Thyroid gland (tissue), 4 donors: ENCODE results near the gene CFL2. TPM values are rescaled to one million over a fixed set of nuclear protein-coding genes. Genes with fewer than 3 reads are reported as not detected.
A peak's percentile ranks its signal among the peaks of the same experiment; 100 is the strongest.
"Not testable (repeated sequence)": the region's sequence is repeated elsewhere in the genome, so short reads cannot be mapped to it uniquely, and the experiment has no call there.

Experiments
- DNase-seq, 2 donors: peaks; one replicate each; pipeline ENCODE4 v3.0.0-alpha.2; 2019
- H3K27ac ChIP-seq, 3 donors: fragments of 200-600 bp; sonication (generic); 1 replicate in 2 of 3; 2 replicates in 1 of 3; pipeline ENCODE4 v1.5.1; 2016 to 2019; ENCODE audit warnings: mild to moderate bottlenecking in 1 of 3, moderate library complexity in 1 of 3
- H3K27me3 ChIP-seq: fragments of 200-600 bp; sonication (generic); one replicate; pipeline ENCODE4 v1.5.1; 2019
- H3K36me3 ChIP-seq, 2 donors: fragments of 200-600 bp; sonication (generic); one replicate each; pipeline ENCODE4 v1.5.1; 2016 to 2019
- H3K4me1 ChIP-seq, 2 donors: fragments of 200-600 bp; sonication (generic); one replicate each; pipeline ENCODE4 v1.5.1; 2017 to 2019
- H3K4me3 ChIP-seq, 3 donors: fragments of 200-600 bp; sonication (generic); replicated peaks in 1 of 3; 1 replicate in 2 of 3; 2 replicates in 1 of 3; pipeline ENCODE4 v1.5.1; 2016; ENCODE audit warnings: mild to moderate bottlenecking in 1 of 3
- H3K9me3 ChIP-seq: fragments of 200-600 bp; sonication (generic); one replicate; pipeline ENCODE4 v1.5.1; 2017
- POLR2A ChIP-seq, 2 donors: fragments of 450-650 bp; IDR thresholded peaks; one replicate each; pipeline ENCODE4 v1.6.1; 2017; ENCODE audit warnings: antibody characterized with exemption in 2 of 2, mild to moderate bottlenecking in 2 of 2, moderate library complexity in 1 of 2
- WGBS, 2 donors: methylation state at CpG; one replicate each; pipeline ENCODE4 v1.1.5; 2017; 5-methylcytosine and 5-hydroxymethylcytosine counted together
- intact Hi-C: fragments of 100-400 bp; cut with DNase I; formaldehyde crosslinking; loops from one replicate; pipeline ENCODE4 v1.15.1; 2023
- total RNA-seq, 4 donors: library from RNA; depleted of rRNA; stranded (reverse); fragments of >200 nt; gene quantifications; one replicate each; pipeline ENCODE4 v1.2.3, GENCODE V29; 2016
- TF ChIP-seq, protein P1 (sequence below), 6 experiments: fragments of 200-600 bp in 3 of 6; fragments of 450-650 bp in 3 of 6; sonication (generic) in 3 of 6; IDR thresholded peaks; one replicate each; pipeline ENCODE4 v1.5.1; 2016 to 2019; ENCODE audit warnings: antibody characterized with exemption in 6 of 6, mild to moderate bottlenecking in 2 of 6, inconsistent platforms in 1 of 6, moderate library complexity in 1 of 6

CFL2 gene
- total RNA-seq, 4 donors from 2014 or later, result 33.0 to 75.7 (median 41.4) TPM

DNA sequence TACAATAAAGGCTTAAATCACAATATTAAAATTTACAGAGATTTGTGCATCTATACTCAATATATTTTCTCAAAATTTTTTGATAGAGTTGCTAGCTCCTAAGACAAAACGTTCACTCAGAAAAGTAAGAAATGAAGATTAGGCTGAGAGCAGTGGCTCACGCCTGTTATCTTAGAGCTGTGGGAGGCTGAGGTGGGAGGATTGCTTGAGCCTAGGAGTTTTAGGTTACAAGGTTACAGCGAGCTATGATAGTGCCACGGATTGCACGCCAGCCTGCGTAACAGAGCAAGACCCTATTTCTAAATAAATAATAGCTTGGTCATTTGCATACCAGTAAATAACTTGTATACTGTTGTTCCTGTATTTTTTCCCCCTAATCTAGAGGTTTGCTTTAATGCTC, 35.0 kb upstream of the CFL2 start:
- Histone ChIP-seq H3K27me3 (no peaks in the 10 kb centered on the region), H3K36me3 (no peaks in the 10 kb centered on the region), H3K27ac (no peak overlapping the region), H3K9me3 (no peaks in the 10 kb centered on the region), H3K4me1 (peaks cover 4 to 10% of the 10 kb centered on the region in 2 donors), H3K4me3 (no peak overlapping the region)
- TF ChIP-seq, protein P1, sequence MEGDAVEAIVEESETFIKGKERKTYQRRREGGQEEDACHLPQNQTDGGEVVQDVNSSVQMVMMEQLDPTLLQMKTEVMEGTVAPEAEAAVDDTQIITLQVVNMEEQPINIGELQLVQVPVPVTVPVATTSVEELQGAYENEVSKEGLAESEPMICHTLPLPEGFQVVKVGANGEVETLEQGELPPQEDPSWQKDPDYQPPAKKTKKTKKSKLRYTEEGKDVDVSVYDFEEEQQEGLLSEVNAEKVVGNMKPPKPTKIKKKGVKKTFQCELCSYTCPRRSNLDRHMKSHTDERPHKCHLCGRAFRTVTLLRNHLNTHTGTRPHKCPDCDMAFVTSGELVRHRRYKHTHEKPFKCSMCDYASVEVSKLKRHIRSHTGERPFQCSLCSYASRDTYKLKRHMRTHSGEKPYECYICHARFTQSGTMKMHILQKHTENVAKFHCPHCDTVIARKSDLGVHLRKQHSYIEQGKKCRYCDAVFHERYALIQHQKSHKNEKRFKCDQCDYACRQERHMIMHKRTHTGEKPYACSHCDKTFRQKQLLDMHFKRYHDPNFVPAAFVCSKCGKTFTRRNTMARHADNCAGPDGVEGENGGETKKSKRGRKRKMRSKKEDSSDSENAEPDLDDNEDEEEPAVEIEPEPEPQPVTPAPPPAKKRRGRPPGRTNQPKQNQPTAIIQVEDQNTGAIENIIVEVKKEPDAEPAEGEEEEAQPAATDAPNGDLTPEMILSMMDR (IDR thresholded peaks at IDR 0.05), result no peak
- no peak for TF ChIP-seq POLR2A (IDR thresholded peaks at IDR 0.05)
- 91 to 95% methylated on average over 6 of the region's 6 CpGs for WGBS, 2 donors
- no peak for DNase-seq
- intact Hi-C loops, result no loop called here

DNA sequence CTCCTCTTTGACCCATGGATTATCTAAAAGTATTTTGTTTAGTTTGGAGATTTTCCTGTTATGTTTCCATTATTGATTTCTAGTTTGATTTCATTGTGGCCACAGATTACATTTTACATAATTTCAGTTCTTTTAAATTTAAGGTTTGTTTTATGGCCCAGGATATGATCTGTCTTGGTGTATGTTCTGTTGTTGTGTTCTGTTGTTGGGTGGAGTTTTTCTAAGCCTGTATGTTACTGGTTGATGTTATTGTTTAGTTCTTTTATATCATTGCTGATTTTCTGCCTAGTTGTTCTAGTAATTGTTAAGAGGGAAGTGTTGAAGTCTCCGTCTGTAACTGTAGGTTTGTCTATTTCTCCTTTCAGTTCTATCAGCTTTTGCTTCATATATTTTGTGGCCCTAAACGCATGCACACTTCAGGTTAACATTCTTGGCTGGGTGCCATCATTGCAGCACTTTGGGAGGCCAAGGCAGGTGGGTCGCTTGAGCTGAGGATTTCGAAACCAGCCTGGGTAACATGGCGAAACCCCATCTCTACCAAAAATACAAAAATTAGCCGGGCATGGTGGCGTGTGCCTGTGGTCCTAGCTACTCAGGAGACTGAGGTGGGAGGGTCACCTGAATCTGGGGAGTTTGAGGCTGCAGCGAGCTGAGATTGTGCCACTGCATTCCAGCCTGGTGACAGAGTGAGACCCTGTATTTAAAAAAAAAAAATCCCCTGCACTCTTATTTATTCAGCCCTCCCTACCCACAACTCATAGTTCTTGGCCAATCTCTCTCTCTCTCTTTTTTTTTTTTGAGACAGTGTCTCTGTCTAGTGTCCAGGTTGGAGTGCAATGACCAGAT, 28.1 kb upstream of the CFL2 start:
- H3K4me3 ChIP-seq, result no peak overlapping the region
- peak; percentile 3 to 10 for DNase-seq
- H3K27me3 ChIP-seq, result no peaks in the 10 kb centered on the region
- H3K27ac ChIP-seq, result no peak overlapping the region
- intact Hi-C loops, result no loop called here
- no peaks in the 10 kb centered on the region for H3K9me3 ChIP-seq
- peaks cover 4 to 10% of the 10 kb centered on the region in 2 donors for H3K4me1 ChIP-seq
- 58 to 67% methylated on average over 8 of the region's 8 CpGs for WGBS, 2 donors
- no peaks in the 10 kb centered on the region for H3K36me3 ChIP-seq
- TF ChIP-seq POLR2A (IDR thresholded peaks at IDR 0.05), result no peak

DNA sequence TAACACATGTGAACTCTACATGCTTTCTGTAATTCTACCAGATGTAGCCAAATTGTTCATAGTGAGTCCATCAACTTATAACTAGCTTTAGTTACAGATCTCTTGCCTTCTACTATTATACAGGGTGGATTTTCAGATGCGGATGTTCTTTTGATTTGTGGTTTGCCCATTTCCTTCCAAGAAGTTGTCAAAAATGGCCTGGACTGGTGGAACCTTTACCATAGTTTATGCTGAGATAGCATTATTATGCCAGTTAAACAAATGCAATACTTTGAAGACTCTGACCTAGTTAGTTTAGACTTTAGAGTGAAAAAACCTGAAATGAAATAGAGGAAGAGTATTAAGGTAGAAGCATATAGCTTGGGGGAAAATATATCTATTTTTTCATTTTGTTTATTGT, 27.4 kb upstream of the CFL2 start:
- H3K27ac ChIP-seq, result no peak overlapping the region
- TF ChIP-seq, protein P1 (IDR thresholded peaks at IDR 0.05), result no peak
- TF ChIP-seq POLR2A (IDR thresholded peaks at IDR 0.05), result no peak
- H3K9me3 ChIP-seq, result no peaks in the 10 kb centered on the region
- H3K36me3 ChIP-seq, result no peaks in the 10 kb centered on the region
- no peak for DNase-seq
- intact Hi-C loops, result no loop called here
- H3K27me3 ChIP-seq, result no peaks in the 10 kb centered on the region
- H3K4me1 ChIP-seq, result peaks cover 4 to 6% of the 10 kb centered on the region in 2 donors
- H3K4me3 ChIP-seq, result no peak overlapping the region
- WGBS, 2 donors, result 83 to 92% methylated on average over 1 of the region's 1 CpG

DNA sequence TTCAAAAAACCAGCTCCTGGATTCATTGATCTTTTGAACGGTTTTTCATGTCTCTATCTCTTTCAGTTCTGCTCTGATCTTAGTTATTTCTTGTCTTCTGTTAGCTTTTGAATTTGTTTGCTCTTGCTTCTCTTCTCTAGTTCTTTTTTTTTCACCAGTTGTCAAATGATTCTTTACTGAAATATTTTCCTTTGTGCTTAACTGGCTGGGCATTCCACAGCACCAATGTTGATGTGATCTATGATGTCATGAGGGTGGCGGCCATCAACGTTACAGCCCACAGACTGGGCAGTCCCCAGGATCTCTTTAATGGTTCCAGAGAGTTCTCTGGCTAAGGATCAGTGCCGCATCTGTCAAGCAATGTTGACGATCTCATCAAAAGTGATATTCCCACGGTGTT, 25.7 kb upstream of the CFL2 start:
- H3K27me3 ChIP-seq, H3K36me3 ChIP-seq, H3K4me3 ChIP-seq, H3K4me1 ChIP-seq, H3K27ac ChIP-seq, H3K9me3 ChIP-seq, DNase-seq, intact Hi-C loops: not testable (repeated sequence)
- WGBS, 2 donors, result 89 to 92% methylated on average over 6 of the region's 6 CpGs

DNA sequence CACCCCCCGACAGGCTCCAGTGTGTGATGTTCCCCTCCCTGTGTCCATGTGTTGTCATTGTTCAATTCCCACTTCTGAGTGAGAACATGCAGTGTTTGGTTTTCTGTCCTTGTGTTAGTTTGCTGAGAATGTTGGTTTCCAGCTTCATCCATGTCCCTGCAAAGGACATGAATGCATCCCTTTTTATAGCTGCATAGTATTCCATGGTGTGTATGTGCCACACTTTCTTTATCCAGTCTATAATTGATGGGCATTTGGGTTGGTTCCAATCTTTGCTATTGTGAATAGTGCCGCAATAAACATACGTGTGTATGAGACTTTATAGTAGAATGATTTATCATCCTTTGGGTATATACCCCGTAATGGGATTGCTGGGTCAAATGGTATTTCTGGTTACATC, 22.7 kb upstream of the CFL2 start:
- H3K4me1 ChIP-seq, H3K27me3 ChIP-seq, H3K9me3 ChIP-seq, H3K4me3 ChIP-seq, H3K27ac ChIP-seq, DNase-seq, intact Hi-C loops, H3K36me3 ChIP-seq: not testable (repeated sequence)
- 79 to 98% methylated on average over 4 of the region's 4 CpGs for WGBS, 2 donors

DNA sequence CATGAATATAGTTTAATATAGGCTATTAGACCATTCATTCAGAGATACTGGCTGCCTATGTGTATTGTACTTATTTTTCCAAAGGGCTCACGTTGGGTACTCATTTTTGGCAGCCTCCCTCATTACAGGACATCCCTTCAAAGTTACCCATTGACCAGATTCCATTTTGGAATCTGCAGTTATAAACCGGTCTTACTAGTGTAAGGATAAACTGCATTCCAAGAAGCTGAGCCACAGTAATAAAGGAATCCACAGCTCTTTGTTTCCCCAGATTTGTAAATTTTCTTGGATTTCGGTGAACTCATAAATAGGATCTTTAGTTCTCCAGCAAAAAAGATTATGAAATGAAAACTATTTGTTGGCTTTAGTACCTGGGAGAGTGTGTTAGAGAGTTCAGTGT, 18.9 kb upstream of the CFL2 start:
- Histone ChIP-seq H3K9me3 (no peaks in the 10 kb centered on the region), H3K4me3 (no peak overlapping the region), H3K27ac (no peak overlapping the region), H3K4me1 (no peaks in the 10 kb centered on the region), H3K27me3 (no peaks in the 10 kb centered on the region), H3K36me3 (no peaks in the 10 kb centered on the region)
- TF ChIP-seq POLR2A (IDR thresholded peaks at IDR 0.05), result no peak
- TF ChIP-seq, protein P1 (IDR thresholded peaks at IDR 0.05), result no peak
- WGBS, 2 donors, result 73 to 78% methylated on average over 3 of the region's 3 CpGs
- intact Hi-C loops, result no loop called here
- DNase-seq, result no peak
